Loucy (cell line): ENCODE measurements around the gene LRRC38.
A peak's percentile ranks its signal among the peaks of the same experiment; 100 is the strongest.

Experiments used
- H2AFZ ChIP-seq: fragments of 200-600 bp; sonication (generic); 2 replicates; pipeline ENCODE4 v1.6.0; 2016; ENCODE audit warnings: antibody characterized with exemption, mild to moderate bottlenecking, low read length, moderate library complexity
- H3F3A ChIP-seq: fragments of 200-600 bp; 2 replicates; pipeline ENCODE4 v1.6.0; 2016; ENCODE audit warnings: antibody characterized with exemption, low read depth, mild to moderate bottlenecking
- H3K27me3 ChIP-seq: fragments of 200-600 bp; sonication (generic); 2 replicates; pipeline ENCODE4 v1.6.1; 2014; ENCODE audit warnings: low read length, mild to moderate bottlenecking; ENCODE audit not compliant: insufficient read depth, poor library complexity, severe bottlenecking
- H3K36me3 ChIP-seq: fragments of 200-600 bp; sonication (generic); 2 replicates; pipeline ENCODE4 v1.6.1; 2016; ENCODE audit warnings: low read length; ENCODE audit not compliant: insufficient read depth
- H3K4me1 ChIP-seq: fragments of 200-600 bp; sonication (generic); 2 replicates; pipeline ENCODE4 v1.5.1; 2014; ENCODE audit warnings: low read length, mild to moderate bottlenecking; ENCODE audit not compliant: insufficient read depth, poor library complexity, severe bottlenecking
- H3K4me2 ChIP-seq: fragments of 200-600 bp; sonication (generic); 2 replicates; pipeline ENCODE4 v1.6.0; 2014; ENCODE audit warnings: antibody characterized with exemption, low read length, low read depth, mild to moderate bottlenecking; ENCODE audit not compliant: poor library complexity, severe bottlenecking
- H3K4me3 ChIP-seq: fragments of 200-600 bp; sonication (generic); 2 replicates; pipeline ENCODE4 v1.5.1; 2014; ENCODE audit warnings: low read length, mild to moderate bottlenecking, mixed read lengths; ENCODE audit not compliant: poor library complexity, severe bottlenecking
- H3K79me2 ChIP-seq: fragments of 200-600 bp; sonication (generic); 2 replicates; pipeline ENCODE4 v1.6.1; 2014; ENCODE audit warnings: low read length; ENCODE audit not compliant: insufficient read depth
- H3K9ac ChIP-seq: fragments of 200-600 bp; sonication (generic); 2 replicates; pipeline ENCODE4 v1.6.0; 2014; ENCODE audit warnings: mild to moderate bottlenecking, low read depth, low read length, moderate library complexity; ENCODE audit not compliant: poor library complexity, severe bottlenecking
- H3K9me2 ChIP-seq: fragments of 200-600 bp; sonication (generic); replicated peaks from 2 replicates; pipeline ENCODE4 v1.6.1; 2016; ENCODE audit warnings: low read depth, low read length, mixed read lengths
- H3K9me3 ChIP-seq: fragments of 200-600 bp; sonication (generic); 2 replicates; pipeline ENCODE4 v1.6.1; 2014; ENCODE audit warnings: mild to moderate bottlenecking, antibody characterized with exemption, low read length, low read depth; ENCODE audit not compliant: insufficient read depth
- H4K20me1 ChIP-seq: fragments of 200-600 bp; sonication (generic); 2 replicates; pipeline ENCODE4 v1.6.0; 2014; ENCODE audit warnings: antibody characterized with exemption, low read length, mild to moderate bottlenecking; ENCODE audit not compliant: insufficient read depth, poor library complexity, severe bottlenecking
- EZH2phosphoT487 ChIP-seq: fragments of 200-600 bp; IDR thresholded peaks from 2 replicates; pipeline ENCODE4 v1.6.1; 2018; ENCODE audit warnings: antibody characterized with exemption, mild to moderate bottlenecking, moderate library complexity, borderline replicate concordance
- TF ChIP-seq, protein P1 (sequence below): fragments of 200-600 bp; sonication (generic); conservative IDR thresholded peaks from 2 replicates; pipeline ENCODE4 v1.5.1; 2014; ENCODE audit warnings: mild to moderate bottlenecking, antibody characterized with exemption, low read length

The LRRC38 gene

DNA sequence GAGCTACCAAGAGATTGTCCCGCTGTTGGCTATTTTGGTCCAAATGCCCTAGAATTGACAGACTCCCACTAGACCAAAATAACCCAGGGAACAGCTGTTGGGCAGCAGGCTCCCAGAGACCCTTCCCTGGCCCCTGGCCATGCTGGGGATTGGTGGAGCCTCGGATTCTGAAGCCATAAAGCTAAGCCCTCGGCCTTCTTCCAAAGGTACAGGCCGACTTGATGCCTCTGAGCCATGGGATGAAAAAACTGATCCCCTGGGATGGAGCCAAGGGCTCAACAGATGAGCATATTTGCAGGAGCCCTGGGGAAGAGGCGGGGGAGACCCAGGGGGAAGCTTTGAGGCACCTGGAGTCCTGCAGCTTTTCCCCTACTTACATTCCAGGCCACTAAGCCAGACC, 1.0 kb upstream of the LRRC38 start:
- Histone ChIP-seq H3F3A (no peaks in the 10 kb centered on the region), H3K4me3 (no peak overlapping the region), H4K20me1 (no peaks in the 10 kb centered on the region), H3K9ac (no peak overlapping the region), H3K9me2 (no peaks in the 10 kb centered on the region), H3K4me1 (peaks cover 3% of the 10 kb centered on the region), H3K9me3 (no peaks in the 10 kb centered on the region), H3K4me2 (no peak overlapping the region), H3K79me2 (no peaks in the 10 kb centered on the region), H3K27me3 (peaks cover 12% of the 10 kb centered on the region), H2AFZ (no peak overlapping the region), H3K36me3 (no peaks in the 10 kb centered on the region)
- TF ChIP-seq EZH2phosphoT487: no peak
- TF ChIP-seq, protein P1, sequence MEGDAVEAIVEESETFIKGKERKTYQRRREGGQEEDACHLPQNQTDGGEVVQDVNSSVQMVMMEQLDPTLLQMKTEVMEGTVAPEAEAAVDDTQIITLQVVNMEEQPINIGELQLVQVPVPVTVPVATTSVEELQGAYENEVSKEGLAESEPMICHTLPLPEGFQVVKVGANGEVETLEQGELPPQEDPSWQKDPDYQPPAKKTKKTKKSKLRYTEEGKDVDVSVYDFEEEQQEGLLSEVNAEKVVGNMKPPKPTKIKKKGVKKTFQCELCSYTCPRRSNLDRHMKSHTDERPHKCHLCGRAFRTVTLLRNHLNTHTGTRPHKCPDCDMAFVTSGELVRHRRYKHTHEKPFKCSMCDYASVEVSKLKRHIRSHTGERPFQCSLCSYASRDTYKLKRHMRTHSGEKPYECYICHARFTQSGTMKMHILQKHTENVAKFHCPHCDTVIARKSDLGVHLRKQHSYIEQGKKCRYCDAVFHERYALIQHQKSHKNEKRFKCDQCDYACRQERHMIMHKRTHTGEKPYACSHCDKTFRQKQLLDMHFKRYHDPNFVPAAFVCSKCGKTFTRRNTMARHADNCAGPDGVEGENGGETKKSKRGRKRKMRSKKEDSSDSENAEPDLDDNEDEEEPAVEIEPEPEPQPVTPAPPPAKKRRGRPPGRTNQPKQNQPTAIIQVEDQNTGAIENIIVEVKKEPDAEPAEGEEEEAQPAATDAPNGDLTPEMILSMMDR: no peak

DNA sequence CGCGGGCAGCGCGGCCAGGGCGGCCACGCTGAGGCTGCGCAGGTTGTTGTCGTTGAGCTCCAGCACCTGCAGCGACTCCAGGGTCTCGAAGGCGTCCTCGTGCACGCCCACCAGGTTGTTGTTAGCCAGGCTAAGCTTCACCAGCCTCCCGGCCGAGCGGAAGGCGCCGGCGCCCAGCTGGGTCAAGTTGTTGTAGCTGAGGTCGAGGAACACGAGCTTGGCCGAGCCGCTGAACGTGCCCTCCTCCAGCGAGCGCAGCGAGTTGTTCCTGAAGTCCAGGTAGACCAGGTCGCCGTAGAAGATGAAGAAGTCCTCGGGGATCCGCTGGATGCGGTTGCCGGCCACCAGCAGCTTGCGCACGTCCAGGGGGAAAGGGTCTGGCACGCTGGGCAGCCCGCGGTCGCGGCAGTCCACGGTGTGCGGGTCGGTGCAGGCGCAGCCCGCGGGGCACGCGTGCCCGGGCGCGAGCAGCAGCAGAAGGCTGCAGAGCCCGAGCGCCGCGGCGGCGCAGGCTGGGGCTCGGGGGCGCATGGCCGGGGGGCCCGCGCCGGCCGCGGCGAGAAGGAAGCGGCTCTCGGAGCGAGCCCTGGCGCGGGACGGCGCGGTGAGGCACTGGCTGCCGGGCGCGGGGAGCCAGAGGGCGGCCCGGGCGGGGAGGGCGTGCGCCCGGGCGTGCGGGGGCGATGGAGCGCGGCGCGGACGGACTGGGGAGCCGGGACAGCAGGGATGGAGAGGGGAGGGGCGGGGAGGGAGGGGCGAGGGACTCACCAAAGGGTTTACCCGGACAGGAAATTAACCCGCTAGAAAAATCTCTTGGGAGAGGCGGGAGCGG, 524 bp downstream of the LRRC38 start:
- Histone ChIP-seq H3K27me3 (peaks cover 12% of the 10 kb centered on the region), H3K9me2 (no peaks in the 10 kb centered on the region), H3K79me2 (no peaks in the 10 kb centered on the region), H4K20me1 (no peaks in the 10 kb centered on the region), H3K36me3 (no peaks in the 10 kb centered on the region), H3K4me2 (peak overlapping the region; percentile 61), H2AFZ (peak overlapping the region; percentile 68; the same call in 1 of the 2 replicates), H3K9me3 (no peaks in the 10 kb centered on the region), H3F3A (no peaks in the 10 kb centered on the region), H3K4me1 (peaks cover 6% of the 10 kb centered on the region), H3K4me3 (peak overlapping the region; percentile 58), H3K9ac (no peak overlapping the region)
- TF ChIP-seq EZH2phosphoT487: no peak
- TF ChIP-seq, protein P1: no peak

DNA sequence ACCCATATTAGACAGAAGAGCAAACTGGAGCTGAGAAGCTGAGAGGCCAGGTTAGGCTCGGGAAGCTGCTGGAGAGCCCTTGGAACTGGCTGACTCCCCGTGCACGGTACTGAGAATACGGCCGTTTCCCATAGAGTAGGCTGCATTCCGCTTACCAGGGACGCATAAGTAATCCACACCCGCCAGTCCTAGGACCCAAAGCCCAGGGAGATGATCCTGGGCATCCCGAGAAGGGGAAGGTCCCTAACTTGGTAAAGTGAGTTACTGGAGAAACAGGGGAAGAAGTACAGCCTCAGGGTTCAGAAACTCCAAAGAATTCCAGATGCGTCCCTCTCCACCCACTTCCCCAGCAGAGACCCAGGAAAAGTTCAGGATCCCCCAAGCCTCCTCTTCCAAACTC, 1.3 kb downstream of the LRRC38 start:
- no peaks in the 10 kb centered on the region for H3K9me3 ChIP-seq
- H3K4me1 ChIP-seq: peaks cover 6% of the 10 kb centered on the region
- H3K36me3 ChIP-seq: no peaks in the 10 kb centered on the region
- H3F3A ChIP-seq: no peaks in the 10 kb centered on the region
- peak overlapping the region; percentile 61 for H3K4me2 ChIP-seq
- peak overlapping the region; percentile 58 for H3K4me3 ChIP-seq
- H4K20me1 ChIP-seq: no peaks in the 10 kb centered on the region
- no peak overlapping the region for H2AFZ ChIP-seq
- H3K9me2 ChIP-seq: no peaks in the 10 kb centered on the region
- H3K27me3 ChIP-seq: peaks cover 12% of the 10 kb centered on the region
- TF ChIP-seq, protein P1: no peak
- TF ChIP-seq EZH2phosphoT487: no peak
- no peaks in the 10 kb centered on the region for H3K79me2 ChIP-seq
- no peak overlapping the region for H3K9ac ChIP-seq
